Adrenal gland (tissue), 12 donors: ENCODE results near the gene IMPACT. TPM values are rescaled to one million over a fixed set of nuclear protein-coding genes. Genes with fewer than 3 reads are reported as not detected.

ENCODE experiments used
- DNase-seq, 7 donors: peaks; one replicate each; pipeline ENCODE4 v3.0.0-alpha.2; 2019 to 2020
- H3K27ac ChIP-seq, 5 donors: fragments of 200-600 bp; sonication (generic) in 4 of 5; 1 replicate in 3 of 5; 2 replicates in 2 of 5; pipeline versions ENCODE4 v1.5.1 to v1.8.0; 2016 to 2020; ENCODE audit warnings: mild to moderate bottlenecking in 1 of 5
- H3K27me3 ChIP-seq: fragments of 200-600 bp; 2 replicates; pipeline ENCODE4 v1.8.0; 2021
- H3K36me3 ChIP-seq, 2 donors: fragments of 200-600 bp; replicated peaks in 1 of 2; 1 replicate in 1 of 2; 2 replicates in 1 of 2; pipeline versions ENCODE4 v1.5.1 to v1.8.0; 2018 to 2022
- H3K4me1 ChIP-seq, 2 donors: fragments of 200-600 bp; replicated peaks in 1 of 2; 1 replicate in 1 of 2; 2 replicates in 1 of 2; pipeline versions ENCODE4 v1.5.1 to v1.8.0; 2018 to 2021
- H3K4me3 ChIP-seq, 4 donors: fragments of 200-600 bp; sonication (generic) in 3 of 4; one replicate each; pipeline ENCODE4 v1.5.1; 2016 to 2018
- H3K9me3 ChIP-seq, 3 donors: fragments of 200-600 bp; sonication (generic) in 1 of 3; replicated peaks in 1 of 3; 1 replicate in 2 of 3; 2 replicates in 1 of 3; pipeline versions ENCODE4 v1.5.1 to v1.8.0; 2016 to 2021
- POLR2A ChIP-seq, 2 donors: fragments of 450-650 bp; IDR thresholded peaks; one replicate each; pipeline ENCODE4 v1.6.1; 2017; ENCODE audit warnings: antibody characterized with exemption in 2 of 2, mild to moderate bottlenecking in 2 of 2, moderate library complexity in 1 of 2
- WGBS, 4 donors: extraction: QIAGEN DNeasy Blood & Tissue Kit in 2 of 4; methylation state at CpG; one replicate each; pipeline versions ENCODE4 v1.1.5 to v1.1.7; 2013 to 2017; 5-methylcytosine and 5-hydroxymethylcytosine counted together
- intact Hi-C, 2 donors: fragments of 100-400 bp; cut with DNase I; formaldehyde crosslinking; loops; one replicate each; pipeline versions ENCODE4 v1.14.1 to v1.15.0; 2022 to 2023
- polyA plus RNA-seq, 3 donors: library from polyadenylated mRNA; stranded (reverse); fragments of 200-250 nt in 2 of 3; fragments of 350-450 nt in 1 of 3; fragmentation: Illumina TruSeq in 1 of 3; extraction: RNeasy Lipid Tissue Mini Kit (QIAGEN cat#74804) in 1 of 3; gene quantifications; one replicate each; pipeline ENCODE4 v1.2.3, GENCODE V29; 2013 to 2014
- total RNA-seq, 9 donors: library from RNA; depleted of rRNA in 4 of 9; stranded (reverse); fragments of >200 nt in 4 of 9; fragments of 120-200 nt in 1 of 9; fragmentation: NEBNext Ultra II Directional in 1 of 9; extraction: Animal tissue kit (Norgen Biotek cat#: 25700) in 1 of 9; gene quantifications; one replicate each; pipeline versions ENCODE4 v1.1.0 to v1.2.4, GENCODE V29; 2013 to 2023
- TF ChIP-seq, protein P1 (sequence below), 6 experiments: fragments of 450-650 bp in 4 of 6; fragments of 200-600 bp in 2 of 6; sonication (generic) in 1 of 6; IDR thresholded peaks; 1 replicate in 5 of 6; 2 replicates in 1 of 6; pipeline versions ENCODE4 v1.5.1 to v1.8.0; 2016 to 2021; ENCODE audit warnings: antibody characterized with exemption in 6 of 6, mild to moderate bottlenecking in 2 of 6, moderate library complexity in 1 of 6
- donor health status: healthy with polysubstance abuse.
- donor health status: Bipolar disorder and iron deficiency.
- donor health status: DM: yes; HTN: yes; CAD: no.
- donor health status: DM: no; HTN: no; CAD: no.
- donor health status: DM: no; HTN: no; CAD: no.
- donor health status: DM: yes; HTN: yes; CAD: no.

IMPACT gene
- total and polyA plus RNA-seq, 12 donors: 16.2 to 60.5 (median 44.7) TPM

DNA sequence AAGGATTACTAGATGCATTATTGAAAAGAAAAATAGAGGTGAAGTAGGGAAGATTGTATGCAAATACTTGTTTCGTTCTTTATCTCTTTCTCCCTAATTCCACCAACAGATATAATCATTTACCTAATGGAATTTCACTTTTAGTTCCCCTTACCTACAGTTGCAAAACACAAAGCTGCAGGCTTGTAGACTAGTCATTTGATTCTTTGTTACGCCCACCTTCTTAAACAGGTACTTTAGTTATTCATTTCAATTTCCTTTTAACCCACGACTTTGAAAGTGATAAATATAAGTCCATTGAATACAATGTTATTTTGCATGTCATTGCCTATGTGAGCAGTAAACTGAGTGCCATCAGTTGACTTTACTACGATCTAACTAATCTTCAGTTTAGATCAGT is 30.1 kb downstream of the IMPACT start:
- intact Hi-C loops: no loop called here
- H3K27ac ChIP-seq: no peak overlapping the region
- TF ChIP-seq, protein P1, sequence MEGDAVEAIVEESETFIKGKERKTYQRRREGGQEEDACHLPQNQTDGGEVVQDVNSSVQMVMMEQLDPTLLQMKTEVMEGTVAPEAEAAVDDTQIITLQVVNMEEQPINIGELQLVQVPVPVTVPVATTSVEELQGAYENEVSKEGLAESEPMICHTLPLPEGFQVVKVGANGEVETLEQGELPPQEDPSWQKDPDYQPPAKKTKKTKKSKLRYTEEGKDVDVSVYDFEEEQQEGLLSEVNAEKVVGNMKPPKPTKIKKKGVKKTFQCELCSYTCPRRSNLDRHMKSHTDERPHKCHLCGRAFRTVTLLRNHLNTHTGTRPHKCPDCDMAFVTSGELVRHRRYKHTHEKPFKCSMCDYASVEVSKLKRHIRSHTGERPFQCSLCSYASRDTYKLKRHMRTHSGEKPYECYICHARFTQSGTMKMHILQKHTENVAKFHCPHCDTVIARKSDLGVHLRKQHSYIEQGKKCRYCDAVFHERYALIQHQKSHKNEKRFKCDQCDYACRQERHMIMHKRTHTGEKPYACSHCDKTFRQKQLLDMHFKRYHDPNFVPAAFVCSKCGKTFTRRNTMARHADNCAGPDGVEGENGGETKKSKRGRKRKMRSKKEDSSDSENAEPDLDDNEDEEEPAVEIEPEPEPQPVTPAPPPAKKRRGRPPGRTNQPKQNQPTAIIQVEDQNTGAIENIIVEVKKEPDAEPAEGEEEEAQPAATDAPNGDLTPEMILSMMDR (IDR thresholded peaks at IDR 0.05): no peak
- TF ChIP-seq POLR2A (IDR thresholded peaks at IDR 0.05): no peak
- H3K4me1 ChIP-seq: peaks cover 4 to 6% of the 10 kb centered on the region in 2 donors
- 86 to 96% (median 94%) methylated on average over 4 of the region's 4 CpGs for WGBS, 4 donors
- no peak for DNase-seq
- no peaks in the 10 kb centered on the region for H3K9me3 ChIP-seq
- no peak overlapping the region for H3K4me3 ChIP-seq
- H3K36me3 ChIP-seq: peaks cover 0 to 2% of the 10 kb centered on the region in 2 donors
- no peaks in the 10 kb centered on the region for H3K27me3 ChIP-seq

DNA sequence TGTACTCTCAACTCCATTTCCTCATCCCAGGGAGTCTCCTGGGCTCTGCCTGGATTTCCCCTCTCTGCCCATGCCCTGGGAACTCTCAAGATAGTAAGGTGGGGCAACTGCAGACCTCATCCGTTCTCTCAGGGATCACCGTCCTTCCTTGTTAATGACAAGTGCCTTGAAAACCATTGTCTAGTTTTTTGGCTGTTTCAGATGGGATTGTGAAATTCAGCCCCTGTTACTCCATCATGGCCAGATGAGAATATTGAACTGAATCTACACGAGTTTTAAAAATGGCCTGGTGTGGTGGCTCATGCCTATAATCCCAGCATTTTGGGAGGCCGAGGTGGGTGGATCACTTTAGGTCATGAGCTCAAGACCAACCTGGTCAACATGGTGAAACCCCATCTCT is 33.3 kb downstream of the IMPACT start:
- Histone ChIP-seq H3K36me3 (no peaks in the 10 kb centered on the region), H3K27ac (no peak overlapping the region), H3K4me3 (no peak overlapping the region), H3K4me1 (no peaks in the 10 kb centered on the region), H3K9me3 (no peaks in the 10 kb centered on the region), H3K27me3 (no peaks in the 10 kb centered on the region)
- TF ChIP-seq, protein P1 (IDR thresholded peaks at IDR 0.05): no peak
- no peak for TF ChIP-seq POLR2A (IDR thresholded peaks at IDR 0.05)
- intact Hi-C loops: no loop called here
- 84 to 98% (median 86%) methylated on average over 4 of the region's 4 CpGs for WGBS, 4 donors
- DNase-seq: no peak

DNA sequence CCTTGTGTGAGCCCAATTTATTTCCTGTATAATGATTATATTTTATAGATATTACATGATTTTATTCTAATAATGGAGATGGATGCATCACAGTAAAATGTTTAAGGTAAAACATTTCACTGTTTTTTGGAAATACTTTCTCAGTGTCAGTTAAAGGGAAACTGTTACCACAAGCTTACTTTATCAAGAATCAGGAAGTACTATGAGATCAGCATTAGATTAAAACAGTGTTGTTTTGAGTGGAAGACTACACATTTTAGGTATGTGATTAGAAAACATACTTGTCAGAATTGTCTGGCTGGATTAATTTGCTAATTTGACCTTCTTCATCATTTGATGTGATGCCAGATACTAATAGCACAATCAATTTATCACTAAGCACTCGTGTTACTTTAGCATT is 33.9 kb downstream of the IMPACT start, which contains the start of gene HRH4:
HRH4 (plus strand) TSS at position 250 of the 400 bp plus-strand sequence; CDS start at position 342, 92 bp downstream.
- WGBS, 4 donors: 31 to 39% (median 35%) methylated on average over 1 of the region's 1 CpG

DNA sequence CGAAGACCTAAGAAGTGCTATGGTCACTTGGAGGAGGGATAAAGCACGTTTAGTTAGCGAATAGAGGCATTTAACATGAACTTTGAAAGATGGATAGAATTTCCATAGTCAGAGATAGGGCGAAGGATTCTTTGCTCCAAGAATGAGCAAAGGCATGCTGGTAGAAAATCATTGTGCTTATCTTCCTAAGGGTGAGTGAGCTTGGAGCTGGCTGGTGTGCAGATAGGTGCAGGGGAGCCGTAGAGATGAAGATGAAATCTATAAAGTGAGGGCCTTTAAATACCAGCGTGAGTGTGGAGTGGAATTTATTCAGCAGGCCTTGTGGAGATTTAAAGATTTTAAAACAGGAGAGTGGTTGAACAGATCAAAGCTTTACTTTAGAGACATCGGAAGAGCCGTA is 35.5 kb downstream of the IMPACT start:
- no peak for DNase-seq
- TF ChIP-seq, protein P1 (IDR thresholded peaks at IDR 0.05): no peak
- no peak for TF ChIP-seq POLR2A (IDR thresholded peaks at IDR 0.05)
- no peak overlapping the region for H3K4me3 ChIP-seq
- H3K27ac ChIP-seq: no peak overlapping the region
- 88 to 95% (median 92%) methylated on average over 8 of the region's 8 CpGs for WGBS, 4 donors
- H3K36me3 ChIP-seq: no peaks in the 10 kb centered on the region
- no peaks in the 10 kb centered on the region for H3K9me3 ChIP-seq
- intact Hi-C loops: no loop called here
- H3K4me1 ChIP-seq: no peaks in the 10 kb centered on the region
- no peaks in the 10 kb centered on the region for H3K27me3 ChIP-seq

More for the DNA sequence above, 33.9 kb downstream of the IMPACT start, which contains the start of gene HRH4:
- no peaks in the 10 kb centered on the region for H3K36me3 ChIP-seq
- H3K4me1 ChIP-seq: no peaks in the 10 kb centered on the region
- no peak for DNase-seq
- H3K4me3 ChIP-seq: no peak within 1 kb of the TSS
- TF ChIP-seq, protein P1 (IDR thresholded peaks at IDR 0.05): no peak
- no peak for TF ChIP-seq POLR2A (IDR thresholded peaks at IDR 0.05)
- H3K27me3 ChIP-seq: no peaks in the 10 kb centered on the region
- no peak within 1 kb of the TSS for H3K27ac ChIP-seq
- H3K9me3 ChIP-seq: no peaks in the 10 kb centered on the region
- intact Hi-C loops: no loop called here
